ENCODE measurements around the gene CHRNA4. TPM values are rescaled to one million over a fixed set of nuclear protein-coding genes. Genes with fewer than 3 reads are reported as not detected.

The CHRNA4 gene
- total RNA-seq = not detected

GRCh38 chr20:63360850-63361518 is at the start of gene CHRNA4:
TSS of gene CHRNA4 (minus strand) at chr20:63361349. CDS start at chr20:63361165, 184 bp downstream.

Small RNA genes lying within 50 kb of the gene (small RNA-seq; reads per million reads assigned to genes)
- 3.3 to 4.9 reads per million in 2 donors for gene RNU6-994P

Other genes with a start within 250 kb of the CHRNA4 start
- 10 to 100 TPM; 25.8 to 30.0 TPM for gene YTHDF1, start 145.2 kb downstream of the CHRNA4 start, total RNA-seq
- gene BIRC7, start 125.4 kb downstream of the CHRNA4 start, total RNA-seq = 1 to 10 TPM; 2.7 to 4.1 TPM
- under 1 TPM in 1 of 2 donors, not detected in 1; 0.33 TPM for gene NKAIN4, start 106.9 kb downstream of the CHRNA4 start, total RNA-seq
- gene ARFGAP1, start 88.5 kb downstream of the CHRNA4 start, total RNA-seq = 10 to 100 TPM; 63.9 to 67.8 TPM
- gene COL20A1, start 68.2 kb downstream of the CHRNA4 start, total RNA-seq = under 1 TPM in 1 of 2 donors, not detected in 1; 0.34 TPM
- not detected for gene KCNQ2, start 111.3 kb upstream of the CHRNA4 start, total RNA-seq
- under 1 TPM in 1 of 2 donors, not detected in 1; 0.34 TPM for gene EEF1A2, start 137.7 kb upstream of the CHRNA4 start, total RNA-seq
- gene PPDPF, start 159.4 kb upstream of the CHRNA4 start, total RNA-seq = 10 to 100 TPM; 50.6 to 81.6 TPM
- gene PTK6, start 176.0 kb upstream of the CHRNA4 start, total RNA-seq = under 1 TPM; 0.33 to 0.34 TPM
- gene SRMS, start 186.4 kb upstream of the CHRNA4 start, total RNA-seq = not detected
- under 1 TPM in 1 of 2 donors, not detected in 1; 0.33 TPM for gene FNDC11, start 192.8 kb upstream of the CHRNA4 start, total RNA-seq
- 100 to 1,000 TPM; 424 to 506 TPM for gene HELZ2, start 212.9 kb upstream of the CHRNA4 start, total RNA-seq

All from melanocyte of skin (primary cell).